ENCODE data around the gene WBP2NL.

DNA sequence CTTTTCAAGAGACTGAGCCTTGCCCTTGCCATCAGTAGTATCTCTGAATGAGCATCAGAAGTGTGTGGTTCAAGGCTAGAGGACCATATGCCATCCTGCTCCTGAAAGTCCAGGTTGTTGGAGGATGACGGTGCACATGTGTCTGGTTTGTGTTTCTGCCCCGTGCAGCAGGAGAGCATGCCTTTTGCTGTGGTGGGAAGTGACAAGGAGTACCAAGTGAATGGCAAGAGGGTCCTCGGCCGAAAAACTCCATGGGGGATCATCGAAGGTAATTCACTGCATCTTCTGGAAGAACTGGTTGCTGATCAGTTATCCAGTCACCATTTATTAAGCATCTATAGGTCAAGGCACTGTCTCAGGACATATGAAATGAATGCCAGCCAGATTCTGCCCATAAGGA is 6.1 kb upstream of the WBP2NL start:
- TF ChIP-seq, protein P1, sequence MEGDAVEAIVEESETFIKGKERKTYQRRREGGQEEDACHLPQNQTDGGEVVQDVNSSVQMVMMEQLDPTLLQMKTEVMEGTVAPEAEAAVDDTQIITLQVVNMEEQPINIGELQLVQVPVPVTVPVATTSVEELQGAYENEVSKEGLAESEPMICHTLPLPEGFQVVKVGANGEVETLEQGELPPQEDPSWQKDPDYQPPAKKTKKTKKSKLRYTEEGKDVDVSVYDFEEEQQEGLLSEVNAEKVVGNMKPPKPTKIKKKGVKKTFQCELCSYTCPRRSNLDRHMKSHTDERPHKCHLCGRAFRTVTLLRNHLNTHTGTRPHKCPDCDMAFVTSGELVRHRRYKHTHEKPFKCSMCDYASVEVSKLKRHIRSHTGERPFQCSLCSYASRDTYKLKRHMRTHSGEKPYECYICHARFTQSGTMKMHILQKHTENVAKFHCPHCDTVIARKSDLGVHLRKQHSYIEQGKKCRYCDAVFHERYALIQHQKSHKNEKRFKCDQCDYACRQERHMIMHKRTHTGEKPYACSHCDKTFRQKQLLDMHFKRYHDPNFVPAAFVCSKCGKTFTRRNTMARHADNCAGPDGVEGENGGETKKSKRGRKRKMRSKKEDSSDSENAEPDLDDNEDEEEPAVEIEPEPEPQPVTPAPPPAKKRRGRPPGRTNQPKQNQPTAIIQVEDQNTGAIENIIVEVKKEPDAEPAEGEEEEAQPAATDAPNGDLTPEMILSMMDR (conservative IDR thresholded peaks at IDR 0.05), result no peak
- no peak for TF ChIP-seq ZFX (IDR thresholded peaks at IDR 0.05)
